ENCODE measurements around the gene UPK3B.
"Not testable (repeated sequence)": the region's sequence is repeated elsewhere in the genome, so short reads cannot be mapped to it uniquely, and the experiment has no call there.

UPK3B gene

GRCh38 chr7:76513817-76514799 lies 3.8 kb downstream of the UPK3B start:
- no peak for DNase-seq (ENCODE audit: low read depth in 2 of 2)

- no peak for DNase-seq (ENCODE audit: low read depth in 2 of 2)
Observed at GRCh38 chr7:76514926-76515771, 4.8 kb downstream of the UPK3B start.

- no peak for DNase-seq (ENCODE audit: low read depth in 2 of 2)
Observed at GRCh38 chr7:76515999-76516443, 5.7 kb downstream of the UPK3B start.

- DNase-seq (ENCODE audit: low read depth in 2 of 2), result not testable (repeated sequence)
Observed at GRCh38 chr7:76516932-76517331, 6.6 kb downstream of the UPK3B start.

GRCh38 chr7:76526183-76526582 lies 15.8 kb downstream of the UPK3B start:
- not testable (repeated sequence) for DNase-seq (ENCODE audit: low read depth in 2 of 2)

- not testable (repeated sequence) for DNase-seq (ENCODE audit: low read depth in 2 of 2)
Observed at GRCh38 chr7:76531643-76532042, 21.3 kb downstream of the UPK3B start.

GRCh38 chr7:76543197-76543596 lies 32.8 kb downstream of the UPK3B start, which contains the start of gene SPDYE16:
Gene SPDYE16, minus strand, starts transcription at chr7:76543297. Its CDS starts 1,838 bp downstream, at chr7:76541459.
- not testable (repeated sequence) for DNase-seq (ENCODE audit: low read depth in 2 of 2)

- peak; percentile 71 to 78 for DNase-seq (ENCODE audit: low read depth in 2 of 2)
Observed at GRCh38 chr7:76549025-76549854, 38.9 kb downstream of the UPK3B start.

- DNase-seq (ENCODE audit: low read depth in 2 of 2), result not testable (repeated sequence)
Observed at GRCh38 chr7:76549855-76550248, 39.5 kb downstream of the UPK3B start.

- DNase-seq (ENCODE audit: low read depth in 2 of 2), result not testable (repeated sequence)
Observed at GRCh38 chr7:76551992-76552391, 41.6 kb downstream of the UPK3B start.

GRCh38 chr7:76559685-76560084 lies 49.3 kb downstream of the UPK3B start:
- not testable (repeated sequence) for DNase-seq (ENCODE audit: low read depth in 2 of 2)

- not testable (repeated sequence) for DNase-seq (ENCODE audit: low read depth in 2 of 2)
Observed at GRCh38 chr7:76560157-76560556, 49.8 kb downstream of the UPK3B start.

- DNase-seq (ENCODE audit: low read depth in 2 of 2), result not testable (repeated sequence)
Observed at GRCh38 chr7:76561342-76561741, 51.0 kb downstream of the UPK3B start.

- not testable (repeated sequence) for DNase-seq (ENCODE audit: low read depth in 2 of 2)
Observed at GRCh38 chr7:76565001-76565400, 54.6 kb downstream of the UPK3B start.

Measured in activated CD8-positive, alpha-beta memory T cell treated with anti-CD3 and anti-CD28 coated beads for 4 hours (primary cell).